GM18507 (cell line): ENCODE measurements around the gene SORCS3.
"Not testable (repeated sequence)": the region's sequence is repeated elsewhere in the genome, so short reads cannot be mapped to it uniquely, and the experiment has no call there.

Experiments
- DNase-seq: peaks from one replicate; pipeline ENCODE4 v3.0.0; 2011; ENCODE audit warnings: low read depth; ENCODE audit not compliant: insufficient read length; ENCODE audit errors: extremely low spot score
- FAIRE-seq: peaks from 2 replicates; lab custom pipeline; 2011; peaks lifted over from hg19 to GRCh38; lab: Jason Lieb, UNC

Gene SORCS3

DNA sequence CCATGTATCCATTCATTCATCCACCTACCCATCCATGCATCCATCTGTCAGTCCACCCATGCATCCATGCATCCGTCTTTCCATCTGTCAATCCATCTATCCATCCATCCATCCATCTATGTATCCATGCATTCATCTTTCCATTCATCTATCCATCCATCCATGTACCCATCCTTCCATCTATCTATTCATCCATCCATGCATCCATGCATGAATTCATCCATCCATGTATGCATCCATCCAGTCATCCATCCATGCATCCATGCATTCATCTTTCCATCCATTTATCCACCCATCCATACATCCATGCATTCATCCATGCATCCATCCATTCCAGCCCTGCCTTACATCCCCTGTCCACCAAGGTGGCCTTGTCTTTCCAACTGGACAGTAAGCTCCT lies 45.7 kb downstream of the SORCS3 start:
- no peak for FAIRE-seq

DNA sequence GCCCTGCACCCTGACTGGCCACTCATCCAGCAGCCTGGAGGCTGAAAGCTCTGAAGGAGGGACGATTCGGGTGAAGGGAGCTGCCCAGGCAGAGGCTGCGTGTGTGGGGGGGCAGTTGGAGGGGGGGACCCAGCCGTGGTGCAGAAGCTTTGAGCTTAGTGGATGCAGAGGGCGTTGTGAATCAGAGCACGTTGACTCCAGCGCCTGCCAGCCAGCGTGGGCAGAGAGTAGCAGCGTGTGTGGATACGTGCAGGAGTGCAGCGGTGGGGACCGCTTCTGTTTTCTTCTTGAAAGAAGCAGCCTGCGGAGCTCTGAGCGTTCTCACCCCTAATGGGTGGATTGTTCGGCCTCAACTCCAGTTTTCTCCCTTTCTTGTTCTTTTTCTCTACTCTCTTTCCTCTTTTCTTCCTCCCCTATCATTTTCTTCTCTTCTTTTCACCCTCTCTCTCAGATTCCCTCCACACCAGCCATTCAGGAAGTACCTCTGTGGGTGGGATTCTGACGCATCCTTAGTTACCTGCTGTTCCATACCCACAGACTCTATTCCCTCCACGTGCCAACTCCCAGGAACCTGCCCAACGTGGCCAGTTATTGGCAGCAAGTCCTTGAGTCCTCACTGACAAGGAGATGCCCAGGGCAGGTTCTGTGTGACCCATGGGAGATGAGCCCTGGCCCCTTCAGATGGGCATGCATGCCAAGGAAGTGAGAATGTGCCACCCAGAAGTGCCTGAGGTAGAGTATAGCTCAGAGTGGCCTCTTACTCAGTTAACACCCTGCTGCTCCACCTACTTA lies 47.4 kb downstream of the SORCS3 start:
- DNase-seq (no peak), FAIRE-seq (no peak)

More for the DNA sequence above, 45.7 kb downstream of the SORCS3 start:
- no peak for DNase-seq

DNA sequence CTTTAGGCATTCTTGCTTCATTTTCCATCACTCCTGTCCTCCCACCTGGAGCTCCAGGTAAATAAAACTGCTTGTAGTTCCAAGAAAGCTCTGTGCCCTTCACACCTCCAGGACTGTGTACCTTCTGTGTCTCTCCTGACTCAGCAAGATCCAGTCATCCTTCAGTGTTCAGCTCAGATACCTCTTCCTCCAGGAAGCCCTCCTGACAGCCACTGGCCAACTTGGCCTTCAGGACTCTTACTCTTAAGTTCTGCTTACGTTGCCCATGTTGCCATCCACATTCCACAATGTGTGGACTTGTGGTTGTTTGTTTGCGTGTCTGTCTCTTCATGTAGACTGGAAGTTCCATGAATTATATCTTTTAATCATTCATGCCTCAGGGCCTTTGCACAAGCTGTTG lies 48.0 kb downstream of the SORCS3 start:
- DNase-seq (no peak), FAIRE-seq (no peak)

- DNase-seq (no peak), FAIRE-seq (no peak)
Observed at GRCh38 chr10:104689547-104689946, 48.5 kb downstream of the SORCS3 start.

- FAIRE-seq (no peak), DNase-seq (no peak)
Observed at GRCh38 chr10:104690101-104690500, 49.0 kb downstream of the SORCS3 start.

DNA sequence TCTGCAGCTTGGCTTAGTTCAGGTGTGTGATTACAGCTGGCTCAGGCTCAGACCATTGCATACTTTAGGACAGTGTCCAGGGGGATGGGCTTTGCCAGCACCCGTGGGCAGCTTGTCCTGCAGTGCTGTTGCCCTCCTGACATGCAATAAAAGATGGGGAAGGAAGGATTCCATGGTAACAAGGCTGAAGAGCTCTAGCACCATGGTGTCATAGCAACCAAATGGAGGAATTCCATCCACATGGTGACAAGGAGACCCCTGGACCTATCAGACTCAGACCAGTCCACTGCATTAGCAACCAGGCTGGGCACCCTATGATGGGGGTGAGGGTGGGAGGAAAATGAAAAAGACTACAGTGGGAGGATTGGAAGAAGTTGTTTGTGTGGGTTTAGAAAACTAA lies 49.9 kb downstream of the SORCS3 start:
- no peak for FAIRE-seq
- DNase-seq = no peak

GRCh38 chr10:104694074-104694473 lies 53.0 kb downstream of the SORCS3 start:
- FAIRE-seq = no peak
- DNase-seq = no peak

- DNase-seq, FAIRE-seq: not testable (repeated sequence)
Observed at GRCh38 chr10:104703262-104703661, 62.2 kb downstream of the SORCS3 start.

DNA sequence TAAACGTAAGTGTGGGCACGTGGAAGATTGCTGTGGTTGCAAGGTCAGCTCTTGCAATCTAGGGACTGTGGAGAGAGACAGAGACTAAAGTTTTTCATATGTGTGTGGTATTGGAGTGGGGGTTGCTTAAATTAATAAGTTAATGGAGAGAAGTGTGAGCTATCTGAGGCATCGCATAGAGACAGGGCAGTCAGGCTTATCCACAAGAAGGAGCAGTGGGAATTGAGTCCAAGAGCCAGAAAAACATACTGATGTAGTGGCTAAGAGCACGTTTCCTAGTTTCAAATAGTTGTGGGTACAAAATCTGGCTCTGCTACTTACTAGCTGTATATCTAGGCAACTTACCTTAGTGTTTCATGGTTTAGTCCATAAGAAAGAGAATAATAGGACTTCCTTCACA lies 65.8 kb downstream of the SORCS3 start:
- FAIRE-seq = no peak
- no peak for DNase-seq

DNA sequence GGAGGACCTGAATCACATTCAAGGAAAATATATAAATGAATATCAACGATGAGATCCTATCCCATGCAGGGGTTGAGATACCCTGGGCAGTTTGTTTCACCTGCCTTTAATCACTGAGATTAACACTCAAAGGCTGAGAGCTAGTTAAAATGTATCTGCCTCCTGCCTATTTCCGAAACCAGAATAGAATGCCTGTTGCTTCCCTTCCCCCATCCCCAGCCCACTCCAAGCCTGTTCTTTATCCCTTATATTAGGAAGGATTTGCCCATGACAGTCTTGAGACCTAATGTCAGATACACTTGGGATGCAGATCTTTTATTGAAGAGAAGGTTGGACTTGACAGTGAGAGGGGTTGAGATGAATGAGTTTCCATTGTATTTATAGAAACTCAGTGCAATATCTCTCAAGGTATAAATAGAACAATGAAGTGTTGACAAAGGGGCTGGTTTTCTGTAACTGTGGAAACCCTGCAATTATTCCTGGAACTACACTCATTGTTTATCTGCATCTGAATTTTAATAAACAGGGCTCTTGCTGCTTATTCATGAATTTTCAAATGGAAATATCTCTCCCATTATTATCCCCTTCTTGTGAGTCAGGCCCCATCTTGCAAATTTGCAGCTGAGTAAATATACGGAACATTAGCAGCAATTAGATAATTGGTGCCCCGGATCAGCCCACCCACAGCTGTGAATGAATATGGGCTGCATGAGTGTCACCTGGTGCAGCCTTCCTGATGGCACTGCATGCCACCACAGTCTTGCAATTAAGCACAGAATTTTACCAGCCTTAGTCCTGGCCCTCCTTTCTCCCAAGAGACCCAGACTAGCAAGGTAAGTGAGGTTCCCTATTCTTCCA lies 66.7 kb downstream of the SORCS3 start:
- FAIRE-seq (no peak), DNase-seq (no peak)

GRCh38 chr10:104711302-104711721 lies 70.2 kb downstream of the SORCS3 start:
- DNase-seq (no peak), FAIRE-seq (no peak)

GRCh38 chr10:104730593-104730992 lies 89.5 kb downstream of the SORCS3 start:
- not testable (repeated sequence) for DNase-seq, FAIRE-seq

DNA sequence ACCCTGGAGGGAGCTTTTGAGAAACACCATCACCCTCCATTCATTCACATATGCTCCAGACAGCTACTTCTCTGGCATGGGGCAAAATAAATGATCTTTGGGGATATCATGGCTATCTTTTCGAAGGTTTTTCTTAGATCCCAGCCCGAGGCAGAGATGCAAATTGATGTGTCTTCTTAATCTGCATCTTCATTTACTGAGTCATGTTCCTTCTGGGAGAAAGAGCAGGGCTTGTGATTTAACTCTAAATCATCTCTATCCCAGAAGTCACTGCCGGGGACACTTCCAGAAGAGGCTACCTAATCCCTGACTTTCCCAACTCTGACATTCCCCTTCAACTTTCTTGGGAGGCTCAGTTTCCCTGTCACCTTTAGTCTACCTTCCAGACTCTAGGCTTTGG lies 90.1 kb downstream of the SORCS3 start:
- DNase-seq (no peak), FAIRE-seq (no peak)

GRCh38 chr10:104732222-104732621 lies 91.1 kb downstream of the SORCS3 start:
- FAIRE-seq (no peak), DNase-seq (no peak)

GRCh38 chr10:104734433-104734832 lies 93.3 kb downstream of the SORCS3 start:
- FAIRE-seq (no peak), DNase-seq (no peak)

DNA sequence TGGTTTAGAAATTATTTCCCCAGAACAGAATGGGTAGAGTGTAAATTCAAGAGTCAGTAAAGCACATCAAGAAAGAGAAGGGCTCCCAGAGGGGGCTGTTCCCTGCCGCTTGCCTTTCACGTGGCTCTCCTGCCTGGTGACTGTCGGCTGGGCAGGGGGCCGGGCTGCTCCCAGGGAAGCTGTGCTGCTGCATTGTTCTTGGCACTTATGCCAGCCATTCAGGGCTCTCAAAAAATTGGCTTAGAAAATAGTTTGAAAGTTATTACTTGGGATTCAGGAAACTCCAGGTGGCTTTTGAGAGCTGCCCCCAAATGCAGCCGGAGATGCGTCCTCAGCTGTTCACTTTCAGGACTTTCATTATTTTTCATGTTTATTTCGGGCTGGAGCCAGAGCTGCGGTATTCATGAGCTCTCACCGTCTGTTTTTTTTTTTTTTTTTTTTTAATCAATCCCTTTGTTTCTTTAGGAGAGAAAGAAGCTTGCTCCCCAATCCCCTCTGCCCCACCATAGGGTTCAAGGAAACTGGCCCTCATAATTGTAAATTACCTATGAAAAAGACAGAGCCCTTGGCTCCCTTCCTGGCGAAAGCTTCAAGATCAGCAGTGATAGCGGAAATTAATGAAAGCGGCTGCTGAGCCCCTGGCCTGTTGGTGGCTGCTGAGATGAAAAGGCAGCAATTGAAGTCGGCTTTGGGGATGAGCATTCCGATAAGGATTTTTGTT lies 94.1 kb downstream of the SORCS3 start:
- DNase-seq (no peak), FAIRE-seq (no peak)

GRCh38 chr10:104735757-104736391 lies 94.8 kb downstream of the SORCS3 start:
- DNase-seq (no peak), FAIRE-seq (no peak)

DNA sequence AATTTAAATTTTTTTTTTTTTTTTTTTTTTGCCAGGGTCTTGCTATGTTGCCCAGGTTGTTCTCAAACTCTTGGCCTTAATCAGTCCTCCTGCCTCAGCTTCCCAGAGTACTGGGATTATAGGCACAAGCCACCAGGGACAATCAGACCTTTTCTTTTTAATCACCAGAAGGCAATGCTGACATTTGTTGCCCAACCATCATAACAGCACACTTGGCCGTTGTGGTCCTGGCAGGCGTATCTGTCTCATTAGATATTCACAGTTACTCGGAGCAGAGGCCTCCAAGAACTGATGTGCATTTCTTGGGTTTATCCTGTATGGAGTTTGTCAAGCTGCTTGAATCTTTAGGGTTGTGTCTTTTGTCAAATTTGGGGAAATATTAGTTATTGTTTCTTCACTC lies 100.0 kb downstream of the SORCS3 start:
- FAIRE-seq (no peak), DNase-seq (no peak)

- FAIRE-seq = no peak
- no peak for DNase-seq
Observed at GRCh38 chr10:104744052-104744451, 103.0 kb downstream of the SORCS3 start.

- DNase-seq (no peak), FAIRE-seq (no peak)
Observed at GRCh38 chr10:104750291-104750690, 109.2 kb downstream of the SORCS3 start.
